Hepatocyte (in vitro differentiated cells): ENCODE results near the gene CETP. TPM values are rescaled to one million over a fixed set of nuclear protein-coding genes. Genes with fewer than 3 reads are reported as not detected.

Source experiments
- DNase-seq: peaks from one replicate; pipeline ENCODE4 v3.0.0-alpha.2; 2016; ENCODE audit warnings: low spot score
- H2AFZ ChIP-seq: fragments of 200-600 bp; sonication (generic); 2 replicates; pipeline ENCODE4 v1.6.0; 2016; ENCODE audit warnings: antibody characterized with exemption, mild to moderate bottlenecking
- H3K27ac ChIP-seq: fragments of 200-600 bp; sonication (generic); 2 replicates; pipeline ENCODE4 v1.5.1; 2016; ENCODE audit warnings: mild to moderate bottlenecking
- H3K27me3 ChIP-seq: fragments of 200-600 bp; sonication (generic); 2 replicates; pipeline ENCODE4 v1.6.1; 2016
- H3K36me3 ChIP-seq: fragments of 200-600 bp; sonication (generic); replicated peaks from 2 replicates; pipeline ENCODE4 v1.5.1; 2016; ENCODE audit warnings: low read depth; ENCODE audit not compliant: insufficient read depth
- H3K4me1 ChIP-seq: fragments of 200-600 bp; sonication (generic); 2 replicates; pipeline ENCODE4 v1.5.1; 2016; ENCODE audit warnings: mild to moderate bottlenecking, moderate library complexity; ENCODE audit not compliant: insufficient read depth
- H3K4me2 ChIP-seq: fragments of 200-600 bp; sonication (generic); 2 replicates; pipeline ENCODE4 v1.6.0; 2016
- H3K4me3 ChIP-seq: fragments of 200-600 bp; sonication (generic); 2 replicates; pipeline ENCODE4 v1.5.1; 2016; ENCODE audit warnings: mild to moderate bottlenecking
- H3K79me2 ChIP-seq: fragments of 200-600 bp; sonication (generic); 2 replicates; pipeline ENCODE4 v1.6.0; 2017; ENCODE audit warnings: mild to moderate bottlenecking
- H3K9me2 ChIP-seq: fragments of 200-600 bp; sonication (generic); replicated peaks from 2 replicates; pipeline ENCODE4 v1.6.0; 2017; ENCODE audit warnings: mild to moderate bottlenecking; ENCODE audit not compliant: insufficient read depth
- H3K9me3 ChIP-seq: fragments of 200-600 bp; sonication (generic); 2 replicates; pipeline ENCODE4 v1.5.1; 2016; ENCODE audit warnings: low read depth, mild to moderate bottlenecking
- H4K20me1 ChIP-seq: fragments of 200-600 bp; sonication (generic); 2 replicates; pipeline ENCODE4 v1.6.0; 2016; ENCODE audit warnings: mild to moderate bottlenecking; ENCODE audit not compliant: insufficient read depth, poor library complexity, severe bottlenecking
- CTCF ChIP-seq: fragments of 200-600 bp; sonication (generic); IDR thresholded peaks from 2 replicates; pipeline ENCODE4 v1.5.1; 2016; ENCODE audit warnings: antibody characterized with exemption, mild to moderate bottlenecking; ENCODE audit not compliant: poor library complexity
- EZH2 ChIP-seq: fragments of 200-600 bp; sonication (generic); IDR thresholded peaks from 2 replicates; pipeline ENCODE4 v1.6.1; 2016; ENCODE audit warnings: antibody characterized with exemption, mild to moderate bottlenecking, borderline replicate concordance
- EZH2phosphoT487 ChIP-seq: fragments of 200-600 bp; sonication (generic); IDR thresholded peaks from one replicate; pipeline ENCODE4 v1.6.1; 2018; ENCODE audit warnings: antibody characterized with exemption, mild to moderate bottlenecking, low read depth, moderate library complexity; ENCODE audit not compliant: unreplicated experiment, severe bottlenecking
- WGBS: methylation state at CpG from one replicate; pipeline ENCODE4 v1.1.6; 2016; ENCODE audit warnings: low lambda C conversion rate; ENCODE audit errors: missing lambda C conversion rate; 5-methylcytosine and 5-hydroxymethylcytosine counted together
- polyA plus RNA-seq: library from polyadenylated mRNA; unstranded; fragments of >200 nt; fragmentation: Nextera tagmentation; extraction: Ambion mirVana; gene quantifications from 2 replicates; pipeline ENCODE4 v1.2.1, GENCODE V29; 2016
- total RNA-seq: library from RNA; depleted of rRNA; stranded (reverse); fragments of >200 nt; gene quantifications from 2 replicates; pipeline ENCODE4 v1.2.3, GENCODE V29; 2014

Gene CETP
- total and polyA plus RNA-seq, 2 experiments from 2014 or later: not detected

GRCh38 chr16:56936950-56937349 lies 24.8 kb upstream of the CETP start:
- Histone ChIP-seq H3K36me3 (no peaks in the 10 kb centered on the region), H3K27ac (no peak overlapping the region), H4K20me1 (peaks cover 83% of the 10 kb centered on the region), H2AFZ (no peak overlapping the region), H3K79me2 (peaks cover 72% of the 10 kb centered on the region), H3K9me3 (no peaks in the 10 kb centered on the region), H3K4me2 (no peak overlapping the region), H3K9me2 (no peaks in the 10 kb centered on the region), H3K27me3 (no peaks in the 10 kb centered on the region), H3K4me1 (peaks cover 11% of the 10 kb centered on the region), H3K4me3 (no peak overlapping the region)
- no peak for DNase-seq
- WGBS: 95% methylated on average over 5 of the region's 5 CpGs
- TF ChIP-seq CTCF (no peak), EZH2phosphoT487 (no peak), EZH2 (no peak)

GRCh38 chr16:56938664-56939513 lies 22.9 kb upstream of the CETP start:
- Histone ChIP-seq H3K27me3 (no peaks in the 10 kb centered on the region), H3K4me3 (no peak overlapping the region), H3K9me3 (no peaks in the 10 kb centered on the region), H3K4me2 (no peak overlapping the region), H3K27ac (no peak overlapping the region), H4K20me1 (peaks cover 74% of the 10 kb centered on the region), H3K9me2 (no peaks in the 10 kb centered on the region), H3K36me3 (peaks cover 4% of the 10 kb centered on the region), H3K79me2 (peaks cover 53% of the 10 kb centered on the region), H2AFZ (no peak overlapping the region), H3K4me1 (peaks cover 6% of the 10 kb centered on the region)
- no peak for DNase-seq
- no peak for TF ChIP-seq CTCF
- TF ChIP-seq EZH2phosphoT487: no peak
- TF ChIP-seq EZH2: no peak
- WGBS: 92% methylated on average over 8 of the region's 8 CpGs

- Histone ChIP-seq H3K4me2 (no peak overlapping the region), H2AFZ (no peak overlapping the region), H3K4me3 (no peak overlapping the region), H3K9me3 (no peaks in the 10 kb centered on the region), H3K9me2 (no peaks in the 10 kb centered on the region), H3K27me3 (no peaks in the 10 kb centered on the region), H3K36me3 (peaks cover 4% of the 10 kb centered on the region), H3K27ac (no peak overlapping the region), H3K79me2 (peaks cover 44% of the 10 kb centered on the region), H4K20me1 (peaks cover 66% of the 10 kb centered on the region), H3K4me1 (no peaks in the 10 kb centered on the region)
- 89% methylated on average over 4 of the region's 4 CpGs for WGBS
- DNase-seq: no peak
- TF ChIP-seq EZH2phosphoT487 (no peak), EZH2 (no peak), CTCF (no peak)
Observed at GRCh38 chr16:56939801-56940200, 21.9 kb upstream of the CETP start.
